GM18520 (cell line): Measurements from ENCODE around the gene OPTN.

Experiments used
- ATAC-seq: cut with Tn5 transposase; IDR thresholded peaks from one replicate; pipeline ENCODE4 v1.9.1; 2021; ENCODE audit not compliant: unreplicated experiment

Gene OPTN

GRCh38 chr10:13180788-13181187 is 80.8 kb downstream of the OPTN start:
- ATAC-seq, result no peak

GRCh38 chr10:13182424-13182823 is 82.5 kb downstream of the OPTN start:
- ATAC-seq, result no peak

GRCh38 chr10:13183625-13184024 is 83.7 kb downstream of the OPTN start:
- ATAC-seq, result no peak

- no peak for ATAC-seq
These were observed 84.3 kb downstream of the OPTN start for GRCh38 chr10:13184276-13184675.

- ATAC-seq, result no peak
These were observed 85.0 kb downstream of the OPTN start for GRCh38 chr10:13184730-13185514.

- ATAC-seq, result no peak
These were observed 87.2 kb downstream of the OPTN start for GRCh38 chr10:13187135-13187534.
